Measurements from ENCODE around the gene NR1I2.

NR1I2 gene

DNA sequence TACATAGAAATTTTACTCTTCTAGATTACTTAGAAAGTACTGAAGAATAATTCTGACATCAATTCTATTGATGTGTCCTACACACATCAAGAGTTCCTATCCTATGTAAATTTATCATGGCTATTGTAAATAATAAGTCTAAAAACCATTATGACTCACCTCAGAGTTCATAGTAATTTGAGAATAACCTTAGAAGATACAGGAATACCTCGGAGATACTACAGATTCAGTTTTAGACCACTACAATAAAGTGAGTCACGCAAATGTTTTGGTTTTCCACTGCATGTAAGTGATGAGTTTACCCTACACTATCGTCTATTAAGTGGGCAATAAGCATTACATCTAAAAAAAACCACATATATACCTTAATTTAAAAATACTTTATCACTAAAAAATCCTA, 74.8 kb downstream of the NR1I2 start:
- TF ChIP-seq CTCF (IDR thresholded peaks at IDR 0.05): no peak
- Histone ChIP-seq H3K27ac (no peak overlapping the region), H3K4me3 (no peak overlapping the region)
- DNase-seq (ENCODE audit: low spot score): no peak

GRCh38 chr3:119858957-119859356, 77.1 kb downstream of the NR1I2 start:
- DNase-seq (ENCODE audit: low spot score): no peak
- Histone ChIP-seq H3K4me3 (no peak overlapping the region), H3K27ac (no peak overlapping the region)
- TF ChIP-seq CTCF (IDR thresholded peaks at IDR 0.05): no peak

DNA sequence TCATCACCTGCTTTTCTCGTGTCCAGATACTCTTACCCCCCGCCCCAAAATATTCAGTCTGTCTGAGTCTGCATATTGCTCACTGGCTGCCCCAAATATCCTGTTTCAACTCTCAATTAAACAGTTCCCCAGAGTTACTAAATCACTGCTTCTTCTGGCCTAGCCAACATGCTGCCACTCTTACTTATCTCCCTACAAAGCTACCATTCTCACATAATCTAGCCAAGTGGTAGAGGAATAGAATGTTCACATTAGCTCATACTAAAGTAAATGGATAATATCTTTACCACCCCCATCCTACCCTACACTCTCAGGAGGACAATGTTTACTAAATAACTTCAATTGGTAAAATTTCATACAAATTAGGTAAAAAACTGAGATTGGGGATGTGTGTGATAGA, 77.8 kb downstream of the NR1I2 start:
- Histone ChIP-seq H3K4me3 (no peak overlapping the region), H3K27ac (no peak overlapping the region)
- TF ChIP-seq CTCF (IDR thresholded peaks at IDR 0.05): no peak
- no peak for DNase-seq (ENCODE audit: low spot score)

DNA sequence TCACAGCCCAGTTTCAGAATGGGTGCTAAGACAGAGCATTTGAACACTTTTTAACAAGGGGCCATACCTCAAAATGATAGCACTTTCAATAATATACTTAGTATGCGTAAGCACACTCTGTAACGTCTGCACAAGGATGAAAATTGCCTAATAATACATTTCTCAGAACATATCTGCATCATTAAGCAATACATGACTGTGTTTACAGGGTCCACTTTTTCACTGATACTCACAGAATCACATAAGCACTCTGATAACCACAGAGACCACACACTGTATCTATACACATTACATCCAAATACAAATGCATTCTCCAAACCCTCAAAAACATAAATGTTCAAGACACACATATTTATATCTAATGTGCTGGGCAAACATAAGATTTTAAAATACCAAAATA, 79.8 kb downstream of the NR1I2 start:
- no peak for DNase-seq (ENCODE audit: low spot score)
- no peak overlapping the region for H3K27ac ChIP-seq
- TF ChIP-seq CTCF (IDR thresholded peaks at IDR 0.05): no peak
- no peak overlapping the region for H3K4me3 ChIP-seq

GRCh38 chr3:119862616-119863015, 80.7 kb downstream of the NR1I2 start:
- no peak overlapping the region for H3K27ac ChIP-seq
- H3K4me3 ChIP-seq: no peak overlapping the region
- TF ChIP-seq CTCF (IDR thresholded peaks at IDR 0.05): no peak
- no peak for DNase-seq (ENCODE audit: low spot score)

GRCh38 chr3:119864476-119864875, 82.6 kb downstream of the NR1I2 start:
- TF ChIP-seq CTCF (IDR thresholded peaks at IDR 0.05): no peak
- H3K27ac ChIP-seq: no peak overlapping the region

More at GRCh38 chr3:119864476-119864875, 82.6 kb downstream of the NR1I2 start:
- no peak overlapping the region for H3K4me3 ChIP-seq
- DNase-seq (ENCODE audit: low spot score): no peak

Data from coronary artery (tissue), 2 donors.